ENCODE data around the gene ARL4C. TPM values are rescaled to one million over a fixed set of nuclear protein-coding genes. Genes with fewer than 3 reads are reported as not detected.

Gene ARL4C
- polyA plus RNA-seq, 2 of the 4 experiments (the other 2 are of a cell fraction): 70.4 to 70.9 TPM

GRCh38 chr2:234472155-234472554 lies 24.7 kb downstream of the ARL4C start:
- Histone ChIP-seq H3K9me3 (no peaks in the 10 kb centered on the region), H3K4me1 (no peaks in the 10 kb centered on the region), H3K4me2 (no peak overlapping the region), H3K27ac (no peak overlapping the region), H3K4me3 (no peak overlapping the region)
- FAIRE-seq (no peak), ATAC-seq (no peak), DNase-seq (ENCODE audit: low read depth in 1 of 2, low spot score in 1 of 2) (no peak)
- ChIA-PET CTCF (no interaction called here), POLR2A (no interaction called here)
- TF ChIP-seq BCL3 (IDR thresholded peaks at IDR 0.05) (no peak), EHF (CRISPR knock-in tag; IDR thresholded peaks at IDR 0.05) (no peak), ZFP36 (IDR thresholded peaks at IDR 0.05; ENCODE audit: borderline replicate concordance, partially characterized antibody) (no peak), NFE2L2 (conservative IDR thresholded peaks at IDR 0.05; ENCODE audit: low read length) (no peak), POLR2AphosphoS2 (conservative IDR thresholded peaks at IDR 0.05; ENCODE audit: low read length) (no peak), TFCP2L1 (CRISPR knock-in tag; IDR thresholded peaks at IDR 0.05) (no peak), CTCF (IDR thresholded peaks at IDR 0.05) (no peak), FOSB (CRISPR knock-in tag; IDR thresholded peaks at IDR 0.05) (no peak), E2F6 (IDR thresholded peaks at IDR 0.05; ENCODE audit: borderline replicate concordance, low read depth) (no peak), ATOH8 (CRISPR knock-in tag; IDR thresholded peaks at IDR 0.05; ENCODE audit: low read depth) (no peak), ESRRA (IDR thresholded peaks at IDR 0.05; ENCODE audit: borderline replicate concordance, low read length) (no peak)

GRCh38 chr2:234469972-234470371 lies 26.9 kb downstream of the ARL4C start:
- Histone ChIP-seq H3K4me2 (no peak overlapping the region), H3K4me1 (no peaks in the 10 kb centered on the region), H3K4me3 (no peak overlapping the region), H3K27ac (no peak overlapping the region), H3K9me3 (no peaks in the 10 kb centered on the region)
- TF ChIP-seq HOXA7 (CRISPR knock-in tag; IDR thresholded peaks at IDR 0.05) (no peak), EP300 (IDR thresholded peaks at IDR 0.05) (no peak), HDAC2 (IDR thresholded peaks at IDR 0.05) (no peak), HES2 (IDR thresholded peaks at IDR 0.05) (no peak), ELK1 (IDR thresholded peaks at IDR 0.05; ENCODE audit: low read depth, low read length) (no peak), HEYL (CRISPR knock-in tag; IDR thresholded peaks at IDR 0.05) (no peak), KDM5A (IDR thresholded peaks at IDR 0.05) (no peak), CEBPB (IDR thresholded peaks at IDR 0.05) (no peak), MAX (IDR thresholded peaks at IDR 0.05) (no peak), FOSB (CRISPR knock-in tag; IDR thresholded peaks at IDR 0.05) (no peak)
- ChIA-PET CTCF (interaction anchor here (0.7 to 1.0 kb wide), 4 partner anchors 8 to 1125 kb away, joined by 3 read pairs; no protein-coding TSS in a partner anchor), POLR2A (no interaction called here)
- FAIRE-seq: no peak
- no peak for ATAC-seq
- WGBS (ENCODE audit: missing lambda C conversion rate): 88% methylated on average over 4 of the region's 4 CpGs
- no peak for DNase-seq (ENCODE audit: low read depth in 1 of 2, low spot score in 1 of 2)
